Stimulated activated naive CD8-positive, alpha-beta T cell treated with anti-CD3 and anti-CD28 coated beads, Interleukin-15, Interleukin-2, amounts not matched to agents 100 ng/mL and 50 ng/mL, for 24 hours (primary cell): ENCODE data around the gene PPP1R16B.

ENCODE experiments used
- H3K27ac Mint-ChIP-seq: one replicate; pipeline ENCODE4 v1.8.0; 2021; ENCODE audit warnings: mild to moderate bottlenecking, mixed read lengths
- H3K27me3 Mint-ChIP-seq: one replicate; pipeline ENCODE4 v1.8.0; 2021; ENCODE audit warnings: mixed read lengths
- H3K36me3 Mint-ChIP-seq: one replicate; pipeline ENCODE4 v1.8.0; 2021; ENCODE audit warnings: low read depth, mixed read lengths
- H3K4me1 Mint-ChIP-seq: one replicate; pipeline ENCODE4 v1.8.0; 2021; ENCODE audit warnings: low read depth, mixed read lengths
- H3K4me3 Mint-ChIP-seq: one replicate; pipeline ENCODE4 v1.8.0; 2021; ENCODE audit warnings: mild to moderate bottlenecking, mixed read lengths
- H3K9me3 Mint-ChIP-seq: one replicate; pipeline ENCODE4 v1.8.0; 2021; ENCODE audit warnings: mixed read lengths

PPP1R16B gene

GRCh38 chr20:38893565-38894090 is 88.1 kb downstream of the PPP1R16B start:
- Mint-ChIP-seq H3K4me1 (peaks cover 63% of the 10 kb centered on the region), H3K4me3 (peak overlapping the region; percentile 24)

GRCh38 chr20:38894091-38894847 is 88.8 kb downstream of the PPP1R16B start:
- peaks cover 54% of the 10 kb centered on the region for H3K36me3 Mint-ChIP-seq
- H3K4me3 Mint-ChIP-seq: no peak overlapping the region
- peaks cover 59% of the 10 kb centered on the region for H3K4me1 Mint-ChIP-seq
- peak overlapping the region; percentile 83 for H3K27ac Mint-ChIP-seq
- H3K9me3 Mint-ChIP-seq: no peaks in the 10 kb centered on the region
- H3K27me3 Mint-ChIP-seq: no peaks in the 10 kb centered on the region

More at GRCh38 chr20:38893565-38894090, 88.1 kb downstream of the PPP1R16B start:
- H3K27me3 Mint-ChIP-seq: no peaks in the 10 kb centered on the region
- H3K27ac Mint-ChIP-seq: peak overlapping the region; percentile 82
- no peaks in the 10 kb centered on the region for H3K9me3 Mint-ChIP-seq
- peaks cover 48% of the 10 kb centered on the region for H3K36me3 Mint-ChIP-seq

GRCh38 chr20:38895098-38895949 is 89.8 kb downstream of the PPP1R16B start:
- peak overlapping the region; percentile 83 for H3K27ac Mint-ChIP-seq
- H3K27me3 Mint-ChIP-seq: no peaks in the 10 kb centered on the region
- H3K36me3 Mint-ChIP-seq: peaks cover 59% of the 10 kb centered on the region

GRCh38 chr20:38896009-38896594 is 90.6 kb downstream of the PPP1R16B start:
- no peak overlapping the region for H3K4me3 Mint-ChIP-seq
- no peaks in the 10 kb centered on the region for H3K9me3 Mint-ChIP-seq

More at GRCh38 chr20:38895098-38895949, 89.8 kb downstream of the PPP1R16B start:
- Mint-ChIP-seq H3K4me1 (peaks cover 48% of the 10 kb centered on the region), H3K4me3 (no peak overlapping the region), H3K9me3 (no peaks in the 10 kb centered on the region)

DNA sequence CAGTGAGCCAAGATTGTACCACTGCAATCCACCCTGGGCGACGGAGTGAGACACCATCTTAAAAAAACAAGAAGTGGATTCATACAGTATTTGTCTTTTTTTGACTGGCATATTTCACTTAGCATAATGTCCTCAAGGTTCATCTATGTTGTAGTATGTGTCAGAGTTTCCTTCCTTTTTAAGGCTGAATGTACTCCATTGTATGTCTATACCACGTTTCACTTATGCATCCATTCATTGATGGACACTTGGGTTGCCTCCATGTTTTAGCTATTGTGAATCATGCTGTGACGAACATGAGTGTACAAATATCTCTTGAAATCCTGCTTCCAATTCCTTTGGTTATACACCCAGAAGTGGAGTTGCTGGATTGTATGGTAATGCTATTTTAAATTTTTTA is 91.8 kb downstream of the PPP1R16B start:
- peaks cover 31% of the 10 kb centered on the region for H3K4me1 Mint-ChIP-seq
- H3K4me3 Mint-ChIP-seq: no peak overlapping the region
- H3K27me3 Mint-ChIP-seq: no peaks in the 10 kb centered on the region
- H3K27ac Mint-ChIP-seq: no peak overlapping the region
- no peaks in the 10 kb centered on the region for H3K9me3 Mint-ChIP-seq
- peaks cover 73% of the 10 kb centered on the region for H3K36me3 Mint-ChIP-seq

More at GRCh38 chr20:38896009-38896594, 90.6 kb downstream of the PPP1R16B start:
- Mint-ChIP-seq H3K27ac (peak overlapping the region; percentile 51), H3K4me1 (peaks cover 41% of the 10 kb centered on the region), H3K27me3 (no peaks in the 10 kb centered on the region), H3K36me3 (peaks cover 62% of the 10 kb centered on the region)

DNA sequence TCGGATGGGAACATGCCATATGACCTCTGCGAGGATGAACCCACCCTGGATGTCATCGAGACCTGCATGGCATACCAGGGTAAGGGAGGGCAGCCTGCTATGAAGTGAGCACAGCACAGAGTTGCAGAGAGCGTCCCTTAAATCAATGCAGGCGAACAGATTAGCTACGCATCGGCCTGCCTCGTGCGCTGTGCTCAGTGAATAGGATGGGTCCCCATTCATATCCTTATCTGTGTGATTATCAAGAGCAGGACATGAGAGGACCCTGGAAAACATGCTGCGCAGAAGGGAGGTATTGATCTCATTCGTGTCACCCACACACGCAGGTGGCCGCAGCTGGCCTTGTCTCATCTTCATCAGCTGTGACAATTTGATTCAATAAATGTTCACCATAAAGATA is 95.1 kb downstream of the PPP1R16B start:
- H3K36me3 Mint-ChIP-seq: peaks cover 88% of the 10 kb centered on the region
- H3K27me3 Mint-ChIP-seq: no peaks in the 10 kb centered on the region
- no peaks in the 10 kb centered on the region for H3K9me3 Mint-ChIP-seq
- no peak overlapping the region for H3K27ac Mint-ChIP-seq
- H3K4me1 Mint-ChIP-seq: peaks cover 5% of the 10 kb centered on the region
- peak overlapping the region; percentile 2 for H3K4me3 Mint-ChIP-seq

- H3K36me3 Mint-ChIP-seq: peaks cover 89% of the 10 kb centered on the region
- H3K27me3 Mint-ChIP-seq: no peaks in the 10 kb centered on the region
- H3K27ac Mint-ChIP-seq: no peak overlapping the region
- no peaks in the 10 kb centered on the region for H3K4me1 Mint-ChIP-seq
- no peak overlapping the region for H3K4me3 Mint-ChIP-seq
- H3K9me3 Mint-ChIP-seq: no peaks in the 10 kb centered on the region
Observed at GRCh38 chr20:38902601-38903000, 97.1 kb downstream of the PPP1R16B start.

- Mint-ChIP-seq H3K27ac (peak overlapping the region; percentile 66), H3K9me3 (no peaks in the 10 kb centered on the region), H3K4me1 (no peaks in the 10 kb centered on the region), H3K36me3 (peaks cover 89% of the 10 kb centered on the region), H3K27me3 (no peaks in the 10 kb centered on the region), H3K4me3 (no peak overlapping the region)
Observed at GRCh38 chr20:38903335-38903734, 97.8 kb downstream of the PPP1R16B start.

- H3K9me3 Mint-ChIP-seq: no peaks in the 10 kb centered on the region
- H3K4me1 Mint-ChIP-seq: no peaks in the 10 kb centered on the region
- no peak overlapping the region for H3K4me3 Mint-ChIP-seq
- no peaks in the 10 kb centered on the region for H3K27me3 Mint-ChIP-seq
- peak overlapping the region; percentile 61 for H3K27ac Mint-ChIP-seq
- H3K36me3 Mint-ChIP-seq: peaks cover 87% of the 10 kb centered on the region
Observed at GRCh38 chr20:38905375-38905774, 99.9 kb downstream of the PPP1R16B start.

DNA sequence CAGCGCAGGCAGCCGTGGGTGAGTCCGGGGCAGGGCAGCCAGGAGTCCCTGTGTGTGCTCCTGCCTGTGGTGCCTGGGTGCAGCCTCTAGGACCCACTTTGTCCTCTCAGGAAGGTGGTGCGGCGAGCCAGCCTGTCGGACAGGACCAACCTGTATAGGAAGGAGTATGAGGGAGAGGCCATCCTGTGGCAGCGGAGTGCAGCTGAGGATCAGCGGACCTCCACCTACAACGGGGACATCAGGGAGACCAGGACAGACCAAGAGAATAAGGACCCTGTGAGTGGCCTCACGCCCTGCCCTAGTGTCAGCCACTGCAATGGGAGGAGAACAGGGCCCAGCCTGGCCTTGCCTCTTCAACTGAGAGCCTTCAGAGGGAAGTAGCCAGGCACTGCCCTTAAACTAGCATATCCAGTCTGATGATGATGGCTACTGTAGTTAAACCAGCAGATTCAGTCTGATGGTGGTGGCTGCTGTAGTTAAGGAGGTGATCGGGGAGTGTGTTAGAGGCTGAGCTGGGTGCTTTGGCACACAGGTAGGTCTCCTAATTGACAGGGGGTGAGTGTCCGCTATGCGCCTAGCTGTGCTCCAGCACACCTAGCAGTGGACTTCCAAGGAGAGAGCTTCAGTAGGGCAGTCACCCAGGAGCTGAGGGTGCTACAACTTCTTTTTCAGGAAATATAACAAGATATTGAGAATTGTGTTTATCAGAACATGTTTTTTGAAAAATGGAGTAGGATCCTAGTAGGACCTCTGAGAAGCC is 102.6 kb downstream of the PPP1R16B start:
- H3K4me1 Mint-ChIP-seq: no peaks in the 10 kb centered on the region
- no peaks in the 10 kb centered on the region for H3K9me3 Mint-ChIP-seq
- no peak overlapping the region for H3K4me3 Mint-ChIP-seq
- H3K27ac Mint-ChIP-seq: peak overlapping the region; percentile 17
- no peaks in the 10 kb centered on the region for H3K27me3 Mint-ChIP-seq
- peaks cover 73% of the 10 kb centered on the region for H3K36me3 Mint-ChIP-seq

DNA sequence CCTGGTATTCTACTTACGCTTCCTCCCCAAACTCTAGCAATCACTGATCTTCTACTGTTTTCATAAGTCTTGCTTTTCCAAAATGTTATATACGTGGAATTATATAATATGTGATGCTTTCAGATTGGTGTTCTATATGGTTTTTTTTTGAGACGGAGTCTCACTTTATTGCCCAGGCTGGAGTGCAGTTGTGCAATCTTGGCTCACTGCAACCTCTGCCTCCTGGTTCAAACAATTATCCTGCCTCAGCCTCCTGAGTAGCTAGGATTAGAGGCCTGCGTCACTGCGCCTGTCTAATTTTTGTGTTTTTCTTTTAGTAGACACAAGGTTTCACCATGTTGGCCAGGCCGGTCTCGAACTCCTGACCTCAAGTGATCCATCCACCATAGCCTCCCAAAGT is 109.9 kb downstream of the PPP1R16B start:
- H3K4me1 Mint-ChIP-seq: no peaks in the 10 kb centered on the region
- peaks cover 51% of the 10 kb centered on the region for H3K36me3 Mint-ChIP-seq
- H3K4me3 Mint-ChIP-seq: no peak overlapping the region
- no peaks in the 10 kb centered on the region for H3K9me3 Mint-ChIP-seq
- no peaks in the 10 kb centered on the region for H3K27me3 Mint-ChIP-seq
- H3K27ac Mint-ChIP-seq: no peak overlapping the region

- Mint-ChIP-seq H3K27ac (no peak overlapping the region), H3K9me3 (no peaks in the 10 kb centered on the region), H3K4me3 (no peak overlapping the region), H3K4me1 (no peaks in the 10 kb centered on the region), H3K36me3 (peaks cover 49% of the 10 kb centered on the region), H3K27me3 (no peaks in the 10 kb centered on the region)
Observed at GRCh38 chr20:38917657-38918056, 112.2 kb downstream of the PPP1R16B start.

DNA sequence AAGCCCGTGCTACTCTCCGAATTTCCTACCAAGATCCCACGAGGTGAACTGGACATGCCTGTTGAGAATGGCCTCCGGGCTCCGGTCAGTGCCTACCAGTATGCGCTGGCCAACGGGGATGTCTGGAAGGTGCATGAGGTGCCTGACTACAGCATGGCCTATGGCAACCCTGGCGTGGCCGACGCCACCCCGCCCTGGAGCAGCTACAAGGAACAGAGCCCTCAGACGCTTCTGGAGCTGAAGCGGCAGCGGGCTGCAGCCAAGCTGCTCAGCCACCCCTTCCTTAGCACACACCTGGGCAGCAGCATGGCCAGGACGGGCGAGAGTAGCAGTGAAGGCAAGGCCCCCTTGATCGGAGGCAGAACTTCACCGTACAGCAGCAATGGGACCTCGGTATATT is 112.7 kb downstream of the PPP1R16B start:
- Mint-ChIP-seq H3K9me3 (no peaks in the 10 kb centered on the region), H3K4me1 (no peaks in the 10 kb centered on the region), H3K27me3 (no peaks in the 10 kb centered on the region), H3K4me3 (no peak overlapping the region), H3K27ac (no peak overlapping the region), H3K36me3 (peaks cover 45% of the 10 kb centered on the region)

- H3K4me1 Mint-ChIP-seq: no peaks in the 10 kb centered on the region
- no peak overlapping the region for H3K27ac Mint-ChIP-seq
- no peak overlapping the region for H3K4me3 Mint-ChIP-seq
- H3K9me3 Mint-ChIP-seq: no peaks in the 10 kb centered on the region
- H3K36me3 Mint-ChIP-seq: peaks cover 36% of the 10 kb centered on the region
- H3K27me3 Mint-ChIP-seq: no peaks in the 10 kb centered on the region
Observed at GRCh38 chr20:38919683-38920082, 114.2 kb downstream of the PPP1R16B start.
